Rectal smooth muscle tissue (tissue), 1 donor: Measurements from ENCODE around the gene FAM20A.

Experiments used
- H3K27ac ChIP-seq: one replicate; pipeline ENCODE4 v1.7.0; 2013; ENCODE audit warnings: low read depth, low read length, inconsistent platforms
- H3K27me3 ChIP-seq: one replicate; pipeline ENCODE4 v1.7.0; 2013; ENCODE audit warnings: low read length; ENCODE audit not compliant: control insufficient read depth, insufficient read depth
- H3K36me3 ChIP-seq: one replicate; pipeline ENCODE4 v1.7.0; 2013; ENCODE audit warnings: low read length; ENCODE audit not compliant: control insufficient read depth, insufficient read depth
- H3K4me1 ChIP-seq: one replicate; pipeline ENCODE4 v1.7.0; 2013; ENCODE audit warnings: low read length; ENCODE audit not compliant: control insufficient read depth, insufficient read depth
- H3K4me3 ChIP-seq: one replicate; pipeline ENCODE4 v1.7.0; 2013; ENCODE audit warnings: low read length
- H3K9ac ChIP-seq: one replicate; pipeline ENCODE4 v1.7.0; 2013; ENCODE audit warnings: low read length

FAM20A gene

DNA sequence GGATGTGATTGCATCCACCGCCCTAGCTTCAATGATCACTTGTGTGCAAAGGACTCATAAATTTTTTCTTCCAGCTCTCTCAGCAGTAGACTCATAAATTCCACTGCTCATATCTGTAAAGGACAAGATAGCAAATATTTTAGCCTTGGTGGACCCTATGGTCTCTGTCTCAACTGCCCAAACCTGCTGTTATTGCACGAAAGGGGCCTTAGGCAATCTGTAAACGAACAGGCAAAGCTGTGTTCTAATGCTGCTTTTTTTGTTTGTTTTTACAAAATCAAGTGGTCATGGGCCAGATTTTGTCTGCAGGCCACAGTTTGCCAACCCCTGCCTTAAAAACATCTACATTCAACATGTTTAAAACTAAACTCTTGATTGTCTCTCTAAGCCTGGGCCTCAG, 34.1 kb downstream of the FAM20A start:
- H3K4me1 ChIP-seq = no peaks in the 10 kb centered on the region
- no peak overlapping the region for H3K9ac ChIP-seq
- H3K27ac ChIP-seq = no peak overlapping the region
- no peaks in the 10 kb centered on the region for H3K36me3 ChIP-seq
- H3K27me3 ChIP-seq = no peaks in the 10 kb centered on the region
- H3K4me3 ChIP-seq = no peak overlapping the region

DNA sequence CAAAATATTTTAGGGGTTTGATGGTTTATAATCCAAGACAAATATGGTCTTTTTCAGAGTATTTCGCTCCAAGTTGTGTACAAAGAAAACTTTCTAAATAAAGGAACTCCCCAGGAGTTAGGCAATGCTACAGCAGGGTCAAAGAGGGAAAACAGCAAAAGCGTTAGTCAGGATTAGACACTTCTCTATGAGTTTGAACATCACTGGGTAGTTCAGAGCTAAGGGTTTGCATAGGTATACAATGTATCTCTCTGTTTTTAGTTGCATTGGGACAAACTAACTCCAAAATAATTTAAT, 34.8 kb downstream of the FAM20A start:
- Histone ChIP-seq H3K36me3 (no peaks in the 10 kb centered on the region), H3K27ac (no peak overlapping the region), H3K4me3 (no peak overlapping the region), H3K27me3 (no peaks in the 10 kb centered on the region), H3K4me1 (no peaks in the 10 kb centered on the region), H3K9ac (no peak overlapping the region)

- H3K9ac ChIP-seq = no peak overlapping the region
- H3K27ac ChIP-seq = no peak overlapping the region
- H3K36me3 ChIP-seq = no peaks in the 10 kb centered on the region
- H3K27me3 ChIP-seq = no peaks in the 10 kb centered on the region
- H3K4me3 ChIP-seq = no peak overlapping the region
- H3K4me1 ChIP-seq = no peaks in the 10 kb centered on the region
Observed at GRCh38 chr17:68565661-68566441, 35.3 kb downstream of the FAM20A start.

DNA sequence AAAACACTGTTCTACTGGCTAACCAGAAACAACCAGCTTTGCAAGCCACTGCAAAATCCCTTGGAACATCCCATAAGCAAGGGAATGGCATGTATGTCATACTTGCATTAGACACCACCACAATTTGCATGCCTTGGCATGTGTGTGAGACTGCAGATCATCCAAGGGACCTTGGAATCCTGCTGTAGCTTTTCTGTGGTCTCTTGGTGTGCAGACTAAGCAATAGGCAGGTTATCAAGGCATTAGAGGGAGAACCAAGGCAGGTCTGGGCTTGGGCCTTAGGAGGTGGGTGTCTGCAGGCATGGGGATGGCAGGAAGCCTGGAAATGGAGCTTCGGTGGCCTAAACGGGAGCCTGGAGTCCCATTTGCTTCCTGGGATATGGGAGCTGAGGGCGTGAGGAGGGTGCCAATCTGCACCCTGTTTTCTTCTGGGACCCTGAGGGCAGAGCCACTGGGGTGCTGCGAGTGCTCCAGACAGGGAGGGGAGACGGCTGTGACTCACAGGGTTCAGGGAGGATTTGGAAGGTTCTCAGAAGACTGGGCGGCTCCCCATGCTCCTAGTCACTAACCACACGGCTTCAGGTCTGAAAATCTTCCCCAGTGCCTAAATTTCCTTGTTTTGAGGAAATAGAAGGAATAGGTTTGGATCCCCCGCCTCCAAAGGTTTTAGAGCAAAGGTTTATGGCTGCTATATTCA, 36.6 kb downstream of the FAM20A start:
- H3K27ac ChIP-seq = no peak overlapping the region

DNA sequence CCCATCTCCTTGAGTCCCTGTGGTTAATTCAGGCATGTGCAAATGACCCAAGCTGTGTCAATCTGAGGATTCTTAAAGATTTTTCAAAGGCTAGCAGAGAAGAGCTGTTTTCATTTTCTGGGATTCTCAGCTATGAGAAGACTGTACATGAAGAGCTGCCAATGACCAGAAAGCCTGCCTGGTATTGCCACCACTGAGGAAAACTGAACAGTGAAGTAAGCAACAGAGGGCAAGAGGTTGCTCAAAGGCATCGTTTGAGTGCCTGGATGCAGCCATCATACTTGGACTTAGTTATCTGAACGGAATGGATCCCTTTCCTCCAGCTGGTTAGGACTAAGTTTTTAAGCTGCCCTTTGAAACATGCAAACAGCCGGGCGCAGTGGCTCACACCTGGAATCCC, 38.4 kb downstream of the FAM20A start:
- no peaks in the 10 kb centered on the region for H3K4me1 ChIP-seq
- H3K27me3 ChIP-seq = no peaks in the 10 kb centered on the region
- H3K9ac ChIP-seq = no peak overlapping the region
- H3K36me3 ChIP-seq = no peaks in the 10 kb centered on the region
- H3K4me3 ChIP-seq = no peak overlapping the region
- H3K27ac ChIP-seq = no peak overlapping the region

More for the DNA sequence above, 36.6 kb downstream of the FAM20A start:
- Histone ChIP-seq H3K4me1 (no peaks in the 10 kb centered on the region), H3K9ac (no peak overlapping the region), H3K36me3 (no peaks in the 10 kb centered on the region), H3K27me3 (no peaks in the 10 kb centered on the region), H3K4me3 (no peak overlapping the region)

DNA sequence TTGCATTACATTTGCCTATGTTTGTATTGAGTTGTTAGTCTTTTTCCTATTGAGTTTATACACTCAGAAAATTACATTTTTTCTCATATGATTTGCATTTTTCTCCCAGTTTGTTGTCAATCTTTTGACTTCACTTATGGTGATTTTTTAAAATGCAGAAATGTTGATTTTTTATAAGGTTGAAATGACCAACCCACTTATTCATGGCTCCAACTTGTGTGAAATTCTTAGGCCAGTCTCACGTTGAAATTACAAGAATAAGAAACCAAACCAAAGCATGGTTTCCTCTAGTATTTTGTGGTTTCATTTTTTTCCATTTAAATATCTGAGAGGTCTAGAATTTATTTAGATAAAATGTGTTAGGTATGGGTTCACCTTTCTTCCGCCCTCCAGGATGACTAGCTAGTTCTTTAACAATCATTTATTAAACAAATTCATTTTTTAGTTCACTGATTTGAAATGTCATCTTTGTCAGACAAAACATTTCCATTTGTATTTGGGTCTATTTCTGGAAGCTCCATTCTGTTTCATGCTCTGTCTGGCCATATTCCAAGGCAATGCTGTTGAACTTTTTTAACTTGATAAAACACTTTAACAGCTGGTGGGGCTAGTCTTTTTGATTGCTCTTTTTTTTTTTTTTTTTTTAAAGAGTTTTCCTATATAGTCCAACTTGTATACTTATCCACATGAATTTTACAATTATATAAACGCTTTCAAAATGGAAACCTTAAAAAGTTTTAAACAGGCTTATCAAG, 40.0 kb downstream of the FAM20A start:
- H3K9ac ChIP-seq = no peak overlapping the region
- no peak overlapping the region for H3K27ac ChIP-seq
- H3K4me1 ChIP-seq = no peaks in the 10 kb centered on the region
- H3K36me3 ChIP-seq = no peaks in the 10 kb centered on the region
- H3K27me3 ChIP-seq = no peaks in the 10 kb centered on the region
- H3K4me3 ChIP-seq = no peak overlapping the region

DNA sequence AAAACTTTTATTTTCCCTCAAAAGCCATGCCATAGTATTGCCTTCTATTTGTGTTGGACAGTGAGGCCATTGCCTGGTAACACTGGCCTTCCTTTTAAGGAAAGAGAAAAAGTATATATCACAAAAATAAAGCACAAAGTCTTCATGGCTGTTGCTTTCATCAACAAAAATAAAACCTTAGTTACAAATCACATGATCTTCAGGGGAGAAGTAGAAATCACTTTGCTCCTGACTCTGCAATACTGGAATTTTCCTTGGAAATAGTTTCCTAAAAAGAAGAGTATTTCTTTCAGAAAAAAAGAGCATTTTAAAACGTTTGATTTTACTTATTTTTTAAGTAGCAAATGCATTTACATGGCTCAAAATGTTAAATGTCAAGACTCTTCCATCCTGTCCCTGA, 41.9 kb downstream of the FAM20A start:
- H3K4me1 ChIP-seq = no peaks in the 10 kb centered on the region
- H3K36me3 ChIP-seq = no peaks in the 10 kb centered on the region
- H3K27me3 ChIP-seq = no peaks in the 10 kb centered on the region
- H3K9ac ChIP-seq = no peak overlapping the region
- H3K4me3 ChIP-seq = no peak overlapping the region
- no peak overlapping the region for H3K27ac ChIP-seq

DNA sequence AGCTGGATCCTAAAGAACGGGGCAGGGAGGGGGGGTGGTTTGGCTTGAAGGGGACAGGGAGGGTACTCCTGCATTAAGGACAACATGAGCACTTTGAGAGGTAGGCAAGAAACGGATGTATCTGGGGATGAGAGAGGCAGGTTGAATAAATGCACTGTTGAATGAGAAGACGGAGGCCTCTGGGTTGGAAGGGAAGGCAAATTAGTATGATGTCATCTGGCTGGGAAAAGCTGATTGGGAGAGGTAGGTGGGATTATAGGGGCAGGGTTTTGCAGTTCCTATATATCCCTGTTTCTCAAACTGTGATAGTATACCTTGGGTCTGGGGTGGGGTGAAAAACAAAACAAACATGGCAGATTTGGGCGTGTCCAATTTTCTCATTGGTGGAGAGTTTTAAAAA, 44.6 kb downstream of the FAM20A start:
- no peaks in the 10 kb centered on the region for H3K36me3 ChIP-seq
- H3K4me1 ChIP-seq = no peaks in the 10 kb centered on the region
- H3K9ac ChIP-seq = no peak overlapping the region
- no peak overlapping the region for H3K27ac ChIP-seq
- no peak overlapping the region for H3K4me3 ChIP-seq
- no peaks in the 10 kb centered on the region for H3K27me3 ChIP-seq

GRCh38 chr17:68544111-68544915, 56.9 kb downstream of the FAM20A start:
- H3K27ac ChIP-seq = no peak overlapping the region
- no peak overlapping the region for H3K4me3 ChIP-seq
- peaks cover 8% of the 10 kb centered on the region for H3K36me3 ChIP-seq
- H3K9ac ChIP-seq = no peak overlapping the region
- H3K27me3 ChIP-seq = no peaks in the 10 kb centered on the region
- H3K4me1 ChIP-seq = no peaks in the 10 kb centered on the region

- Histone ChIP-seq H3K27ac (no peak overlapping the region), H3K4me3 (no peak overlapping the region), H3K36me3 (peaks cover 11% of the 10 kb centered on the region)
Observed at GRCh38 chr17:68542698-68543463, 58.3 kb downstream of the FAM20A start.

DNA sequence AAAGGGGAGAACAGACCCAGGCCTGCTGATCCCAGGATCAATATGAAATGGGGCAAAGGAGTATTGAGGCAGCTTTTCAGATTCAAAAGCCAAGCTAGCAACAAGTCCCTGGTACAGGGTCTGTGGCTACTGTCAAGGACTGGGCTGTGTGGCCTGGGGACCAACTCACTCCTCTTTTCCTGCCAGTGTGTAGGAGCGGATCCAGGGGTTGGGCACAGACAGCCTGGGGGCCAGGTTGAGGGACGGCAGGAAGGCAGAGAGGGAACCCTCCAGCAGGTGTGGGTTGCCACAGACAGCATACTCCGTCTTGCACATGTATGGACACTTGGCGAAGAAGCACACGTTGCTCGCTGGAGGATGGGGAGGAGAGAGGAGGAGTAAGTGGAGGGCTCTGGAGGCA, 59.4 kb downstream of the FAM20A start:
- H3K4me1 ChIP-seq = no peaks in the 10 kb centered on the region
- no peak overlapping the region for H3K27ac ChIP-seq
- H3K4me3 ChIP-seq = no peak overlapping the region
- no peaks in the 10 kb centered on the region for H3K27me3 ChIP-seq
- H3K9ac ChIP-seq = no peak overlapping the region
- peaks cover 11% of the 10 kb centered on the region for H3K36me3 ChIP-seq

More at GRCh38 chr17:68542698-68543463, 58.3 kb downstream of the FAM20A start:
- H3K4me1 ChIP-seq = no peaks in the 10 kb centered on the region
- no peak overlapping the region for H3K9ac ChIP-seq
- H3K27me3 ChIP-seq = no peaks in the 10 kb centered on the region
